ENCODE measurements around the gene WDR70.

DNA sequence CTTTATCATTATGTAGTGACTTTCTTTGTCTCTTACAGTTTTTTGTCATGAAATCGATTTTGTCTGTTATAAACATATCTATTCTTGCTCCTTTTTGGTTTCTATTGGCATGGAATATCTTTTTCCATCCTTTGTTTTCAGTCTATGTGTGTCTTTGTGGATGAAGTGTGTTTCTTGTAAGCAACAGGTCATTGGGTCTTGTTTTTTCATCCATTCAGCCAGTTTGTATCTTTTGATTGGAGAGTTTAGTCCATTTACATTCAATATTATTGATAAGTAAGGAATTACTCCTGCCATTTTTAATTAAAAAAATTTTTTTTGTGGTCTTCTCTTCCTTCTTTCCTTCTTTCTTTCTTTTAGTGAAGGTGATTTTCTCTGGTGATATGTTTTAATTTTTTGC lies 266.6 kb downstream of the WDR70 start:
- no peak for TF ChIP-seq CTCF (IDR thresholded peaks at IDR 0.05)
- no peak for TF ChIP-seq POLR2A (IDR thresholded peaks at IDR 0.05)
